Kidney epithelial cell (primary cell): ENCODE measurements around the gene ABCA7. TPM values are rescaled to one million over a fixed set of nuclear protein-coding genes. Genes with fewer than 3 reads are reported as not detected.

Source experiments
- DNase-seq: peaks from one replicate; pipeline ENCODE4 v3.0.0-alpha.2; 2010; ENCODE audit warnings: low read depth
- H3K27me3 ChIP-seq: 2 replicates; pipeline ENCODE4 v1.6.0; 2011; ENCODE audit warnings: low read length; ENCODE audit not compliant: control insufficient read depth, insufficient read depth
- H3K36me3 ChIP-seq: 2 replicates; pipeline ENCODE4 v1.5.1; 2011; ENCODE audit warnings: low read length; ENCODE audit not compliant: control insufficient read depth, insufficient read depth
- H3K4me3 ChIP-seq: 2 replicates; pipeline ENCODE4 v1.5.1; 2011; ENCODE audit warnings: low read depth, mild to moderate bottlenecking, control low read depth, low read length
- total RNA-seq: library from RNA; depleted of rRNA; stranded (reverse); fragments of >200 nt; gene quantifications from 2 replicates; pipeline ENCODE4 v1.2.3, GENCODE V29; 2015
- TF ChIP-seq, protein P1 (sequence below): IDR thresholded peaks from 2 replicates; pipeline ENCODE4 v1.5.1; 2011; ENCODE audit warnings: mild to moderate bottlenecking, moderate library complexity, low read length, control low read depth, inconsistent platforms; ENCODE audit not compliant: insufficient read depth, poor library complexity, severe bottlenecking

Gene ABCA7
- total RNA-seq, 1 donor from 2014 or later: 16.4 TPM

DNA sequence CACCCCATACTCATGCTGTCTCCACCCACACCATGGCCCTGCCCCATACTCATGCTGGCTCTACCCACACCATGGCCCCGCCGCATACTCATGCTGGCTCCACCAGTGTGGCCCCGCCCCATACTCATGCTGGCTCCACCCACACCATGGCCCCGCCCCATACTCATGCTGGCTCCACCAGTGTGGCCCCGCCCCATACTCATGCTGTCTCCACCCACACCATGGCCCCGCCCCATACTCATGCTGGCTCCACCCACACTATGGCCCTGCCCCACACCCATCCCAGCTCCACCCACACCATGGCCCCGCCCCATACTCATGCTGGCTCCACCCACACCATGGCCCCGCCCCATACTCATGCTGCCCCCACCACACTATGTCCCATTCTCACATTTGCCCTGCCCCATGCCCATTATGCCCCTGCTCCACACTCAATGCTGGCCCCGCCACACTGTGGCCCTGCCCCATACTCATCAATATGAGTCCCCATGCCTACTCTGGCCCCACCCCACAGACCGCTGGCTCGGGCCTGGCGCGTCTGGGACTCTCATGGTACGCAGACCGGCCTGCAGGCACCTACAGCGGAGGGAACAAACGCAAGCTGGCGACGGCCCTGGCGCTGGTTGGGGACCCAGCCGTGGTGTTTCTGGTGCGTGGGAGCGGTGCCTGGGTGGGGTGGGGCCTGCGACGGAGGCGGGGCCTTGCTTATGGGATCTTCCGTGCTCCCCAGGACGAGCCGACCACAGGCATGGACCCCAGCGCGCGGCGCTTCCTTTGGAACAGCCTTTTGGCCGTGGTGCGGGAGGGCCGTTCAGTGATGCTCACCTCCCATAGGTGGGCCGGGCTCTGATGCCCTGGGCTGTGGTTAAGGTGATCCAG lies 23.4 kb downstream of the ABCA7 start:
- TF ChIP-seq, protein P1, sequence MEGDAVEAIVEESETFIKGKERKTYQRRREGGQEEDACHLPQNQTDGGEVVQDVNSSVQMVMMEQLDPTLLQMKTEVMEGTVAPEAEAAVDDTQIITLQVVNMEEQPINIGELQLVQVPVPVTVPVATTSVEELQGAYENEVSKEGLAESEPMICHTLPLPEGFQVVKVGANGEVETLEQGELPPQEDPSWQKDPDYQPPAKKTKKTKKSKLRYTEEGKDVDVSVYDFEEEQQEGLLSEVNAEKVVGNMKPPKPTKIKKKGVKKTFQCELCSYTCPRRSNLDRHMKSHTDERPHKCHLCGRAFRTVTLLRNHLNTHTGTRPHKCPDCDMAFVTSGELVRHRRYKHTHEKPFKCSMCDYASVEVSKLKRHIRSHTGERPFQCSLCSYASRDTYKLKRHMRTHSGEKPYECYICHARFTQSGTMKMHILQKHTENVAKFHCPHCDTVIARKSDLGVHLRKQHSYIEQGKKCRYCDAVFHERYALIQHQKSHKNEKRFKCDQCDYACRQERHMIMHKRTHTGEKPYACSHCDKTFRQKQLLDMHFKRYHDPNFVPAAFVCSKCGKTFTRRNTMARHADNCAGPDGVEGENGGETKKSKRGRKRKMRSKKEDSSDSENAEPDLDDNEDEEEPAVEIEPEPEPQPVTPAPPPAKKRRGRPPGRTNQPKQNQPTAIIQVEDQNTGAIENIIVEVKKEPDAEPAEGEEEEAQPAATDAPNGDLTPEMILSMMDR: no peak
- peaks cover 1% of the 10 kb centered on the region for H3K36me3 ChIP-seq
- H3K4me3 ChIP-seq: no peak overlapping the region
- peaks cover 23% of the 10 kb centered on the region for H3K27me3 ChIP-seq
- no peak for DNase-seq

DNA sequence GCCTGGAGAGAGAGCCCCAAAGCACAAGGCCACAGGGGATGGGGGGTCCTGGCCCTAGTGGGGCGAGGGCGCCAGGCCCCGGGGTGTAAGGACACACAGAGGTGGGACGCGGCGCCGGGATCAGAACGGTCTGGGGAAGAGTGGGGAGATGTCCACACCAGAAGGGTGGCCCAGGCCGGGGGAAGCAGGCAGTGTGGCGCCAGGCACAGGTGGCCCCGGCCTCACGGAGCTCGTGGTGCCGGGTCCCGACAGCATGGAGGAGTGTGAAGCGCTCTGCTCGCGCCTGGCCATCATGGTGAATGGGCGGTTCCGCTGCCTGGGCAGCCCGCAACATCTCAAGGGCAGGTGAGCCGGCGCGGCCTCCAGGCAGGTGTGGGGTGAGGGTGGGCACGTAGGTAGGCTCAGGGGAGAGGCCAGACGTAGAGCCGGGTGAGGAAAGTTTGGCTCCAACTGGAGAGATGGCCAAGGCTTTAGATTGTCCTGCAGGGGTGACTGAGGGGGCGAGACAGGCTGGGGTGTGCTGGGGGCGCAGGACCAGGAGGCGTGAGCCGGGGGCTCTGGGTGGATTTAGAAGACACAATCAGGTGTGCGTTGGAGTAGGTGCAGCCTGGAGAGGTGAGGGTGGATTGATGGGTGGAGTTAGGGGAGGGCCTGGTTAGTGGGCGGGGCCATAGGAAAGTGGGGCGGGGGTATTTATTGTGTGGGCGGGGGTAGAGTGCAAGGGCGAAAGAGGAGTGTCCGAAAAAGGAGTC lies 24.2 kb downstream of the ABCA7 start:
- TF ChIP-seq, protein P1: no peak
- no peaks in the 10 kb centered on the region for H3K36me3 ChIP-seq
- no peak for DNase-seq
- H3K27me3 ChIP-seq: peaks cover 29% of the 10 kb centered on the region
- no peak overlapping the region for H3K4me3 ChIP-seq

DNA sequence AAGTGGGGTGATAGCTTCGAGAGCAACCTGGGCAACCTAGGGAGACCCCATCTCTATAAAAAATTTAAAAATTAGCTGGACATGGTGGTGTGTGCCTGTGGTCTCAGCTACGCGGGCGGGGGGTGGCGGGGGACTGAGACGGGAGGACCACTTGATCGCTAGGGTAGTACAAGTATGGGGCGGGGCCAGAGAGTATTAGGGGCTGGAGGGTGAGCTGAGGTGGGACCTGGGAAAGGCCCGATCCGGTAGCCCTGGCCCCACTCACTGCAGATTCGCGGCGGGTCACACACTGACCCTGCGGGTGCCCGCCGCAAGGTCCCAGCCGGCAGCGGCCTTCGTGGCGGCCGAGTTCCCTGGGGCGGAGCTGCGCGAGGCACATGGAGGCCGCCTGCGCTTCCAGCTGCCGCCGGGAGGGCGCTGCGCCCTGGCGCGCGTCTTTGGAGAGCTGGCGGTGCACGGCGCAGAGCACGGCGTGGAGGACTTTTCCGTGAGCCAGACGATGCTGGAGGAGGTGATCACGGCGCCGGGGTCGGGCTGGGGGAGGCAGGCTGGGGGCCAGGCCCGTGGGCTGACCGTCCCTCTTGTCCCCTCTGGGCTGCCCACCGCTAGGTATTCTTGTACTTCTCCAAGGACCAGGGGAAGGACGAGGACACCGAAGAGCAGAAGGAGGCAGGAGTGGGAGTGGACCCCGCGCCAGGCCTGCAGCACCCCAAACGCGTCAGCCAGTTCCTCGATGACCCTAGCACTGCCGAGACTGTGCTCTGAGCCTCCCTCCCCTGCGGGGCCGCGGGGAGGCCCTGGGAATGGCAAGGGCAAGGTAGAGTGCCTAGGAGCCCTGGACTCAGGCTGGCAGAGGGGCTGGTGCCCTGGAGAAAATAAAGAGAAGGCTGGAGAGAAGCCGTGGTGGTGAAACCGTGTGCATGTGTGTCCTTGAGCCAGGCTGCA lies 25.0 kb downstream of the ABCA7 start:
- Histone ChIP-seq H3K36me3 (no peaks in the 10 kb centered on the region), H3K4me3 (no peak overlapping the region), H3K27me3 (peaks cover 36% of the 10 kb centered on the region)
- no peak for DNase-seq
- TF ChIP-seq, protein P1: peak; percentile 58

DNA sequence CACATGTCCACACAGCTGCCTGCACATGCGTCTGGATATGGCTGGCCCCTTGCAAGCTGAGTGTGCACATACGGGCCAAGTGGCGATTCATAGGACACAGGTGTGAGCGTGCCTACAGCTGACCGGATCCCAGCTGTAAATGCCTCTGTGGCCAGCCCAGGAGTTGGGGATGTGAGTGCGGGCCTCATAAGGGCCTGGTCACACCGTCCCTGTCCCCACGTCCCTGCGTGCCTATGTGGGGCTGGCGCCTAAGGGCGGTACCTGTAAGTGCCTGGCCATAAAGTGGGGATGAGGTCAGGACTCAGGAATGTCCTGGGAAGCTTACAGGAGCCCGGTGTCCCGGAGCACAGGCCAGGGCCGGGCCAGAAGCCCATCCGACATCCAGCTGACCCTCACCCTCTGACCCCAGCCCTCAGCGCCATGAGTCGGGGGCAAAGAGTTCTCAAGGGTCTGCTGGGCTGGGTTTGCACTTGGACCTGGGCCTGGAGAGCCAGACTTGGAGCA lies 25.8 kb downstream of the ABCA7 start:
- TF ChIP-seq, protein P1: no peak
- DNase-seq: peak; percentile 16
- Histone ChIP-seq H3K36me3 (no peaks in the 10 kb centered on the region), H3K27me3 (peaks cover 38% of the 10 kb centered on the region), H3K4me3 (no peak overlapping the region)

DNA sequence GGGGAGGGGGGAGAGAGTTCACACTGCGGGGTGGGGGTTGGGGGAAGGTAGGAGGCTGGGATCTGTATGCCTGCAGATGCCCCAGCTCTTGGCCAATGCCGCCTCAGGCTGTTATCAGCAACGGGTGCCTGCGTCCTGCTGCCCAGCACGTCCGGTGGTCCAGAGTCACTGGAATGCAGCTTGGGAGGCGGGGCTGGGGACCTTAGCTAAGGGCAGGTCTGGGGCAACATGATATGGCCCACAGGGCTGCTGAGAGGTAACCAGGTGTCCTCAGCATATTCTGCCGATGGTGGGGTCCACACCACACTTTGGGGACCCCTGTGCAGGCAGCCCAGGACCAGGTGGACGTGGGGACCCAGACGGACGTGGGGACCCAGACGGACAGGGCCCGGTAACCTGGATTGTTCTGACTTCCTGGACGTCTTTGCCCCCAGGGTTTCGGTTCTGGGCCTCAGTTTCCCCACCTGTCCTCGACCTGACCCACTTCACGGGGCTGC lies 26.4 kb downstream of the ABCA7 start:
- H3K4me3 ChIP-seq: no peak overlapping the region
- TF ChIP-seq, protein P1: no peak
- H3K27me3 ChIP-seq: peaks cover 43% of the 10 kb centered on the region
- no peak for DNase-seq
- no peaks in the 10 kb centered on the region for H3K36me3 ChIP-seq
